GM19467 (cell line): ENCODE measurements around the gene CCDC183.
"Not testable (repeated sequence)": the region's sequence is repeated elsewhere in the genome, so short reads cannot be mapped to it uniquely, and the experiment has no call there.

Source experiments
- ATAC-seq: cut with Tn5 transposase; IDR thresholded peaks from one replicate; pipeline ENCODE4 v1.9.1; 2021; ENCODE audit warnings: mild to moderate bottlenecking, moderate library complexity; ENCODE audit not compliant: unreplicated experiment

Gene CCDC183

DNA sequence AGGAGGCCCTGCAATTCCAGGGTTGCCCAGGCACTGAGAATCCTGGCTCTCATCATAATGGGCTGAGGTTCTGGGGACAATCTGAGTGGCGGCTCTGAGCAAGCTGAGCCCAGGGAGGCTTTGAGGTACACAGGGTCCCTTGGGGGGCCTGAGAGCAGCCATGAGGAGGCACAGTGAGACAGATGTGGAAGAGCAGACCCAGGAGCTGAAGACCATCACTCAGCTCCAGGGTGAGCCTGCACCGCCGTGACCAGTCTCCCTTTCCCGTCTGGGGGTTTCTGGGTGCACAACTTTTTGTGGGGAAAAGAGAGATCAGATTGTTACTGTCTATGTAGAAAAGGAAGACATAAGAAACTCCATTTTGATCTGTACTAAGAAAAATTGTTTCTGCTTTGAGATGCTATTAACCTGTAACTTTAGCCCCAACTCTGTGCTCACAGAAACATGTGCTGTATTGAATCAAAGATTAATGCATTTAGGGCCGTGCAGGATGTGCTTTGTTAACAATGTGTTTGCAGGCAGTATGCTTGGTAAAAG is at the start of gene CCDC183:
Gene CCDC183 (plus strand): TSS at position 101 of the 537 bp plus-strand sequence. CDS start 60 bp downstream, at position 161.
- no peak for ATAC-seq

DNA sequence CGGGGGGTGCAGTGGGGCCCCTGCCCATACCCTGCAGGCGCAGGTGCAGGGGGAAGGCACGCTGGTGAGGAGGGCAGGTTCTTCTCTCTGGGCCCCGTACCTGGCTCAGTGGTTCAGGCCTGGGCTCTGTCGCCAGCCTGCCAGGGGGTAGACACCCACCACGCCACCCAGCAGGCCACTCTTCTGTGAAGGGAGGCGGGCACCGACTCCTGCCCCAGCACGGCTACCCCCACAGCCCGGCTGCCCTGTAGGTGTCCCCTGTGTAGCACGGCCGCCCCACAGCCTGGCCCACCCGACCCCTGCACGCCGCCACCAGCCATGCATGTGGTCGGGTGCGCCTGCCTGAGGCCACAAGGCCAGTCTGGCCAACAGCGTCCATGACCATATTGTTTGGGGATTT is 49.5 kb upstream of the CCDC183 start:
- ATAC-seq: no peak

DNA sequence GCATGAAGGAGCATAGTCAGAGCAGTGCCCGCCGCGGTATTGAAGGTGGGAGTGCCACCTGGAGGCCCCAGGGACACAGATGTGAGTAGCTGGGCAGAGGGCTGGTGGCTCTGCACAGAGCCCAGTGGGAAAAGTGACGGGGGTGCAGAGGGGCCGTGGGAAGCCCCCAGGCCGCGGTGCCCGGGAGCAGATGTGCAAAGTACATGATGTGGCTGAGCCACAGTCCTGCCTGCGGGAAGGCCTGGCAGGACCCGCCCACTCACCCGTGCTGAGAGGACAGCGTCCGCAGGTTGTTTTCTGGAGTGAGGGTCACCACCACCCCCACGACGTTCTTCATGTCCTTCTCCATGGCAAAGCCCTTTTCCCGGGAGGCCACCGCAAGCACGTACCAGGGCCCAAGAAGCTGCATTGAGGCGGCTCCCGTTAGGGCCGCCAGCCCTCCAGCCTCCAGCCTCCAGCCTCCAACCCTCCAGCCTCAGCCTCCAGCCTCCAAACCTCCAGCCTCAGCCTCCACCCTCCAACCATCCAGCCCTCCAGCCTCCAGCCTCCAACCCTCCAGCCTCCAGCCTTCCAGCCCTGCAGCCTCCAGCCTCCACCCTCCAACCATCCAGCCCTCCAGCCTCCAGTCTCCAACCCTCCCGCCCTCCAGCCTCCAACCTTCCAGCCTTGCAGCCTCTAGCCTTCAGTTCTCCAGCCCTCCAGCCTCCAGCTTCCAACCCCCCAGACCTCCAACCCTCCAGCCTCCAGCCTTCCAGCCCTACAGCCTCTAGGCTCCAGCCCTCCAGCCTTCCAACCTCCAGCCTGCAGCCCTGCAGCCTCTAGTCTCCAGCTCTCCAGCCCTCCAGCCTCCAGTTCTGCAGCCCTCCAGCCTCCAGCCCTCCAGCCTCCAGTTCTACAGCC is 48.7 kb upstream of the CCDC183 start:
- no peak for ATAC-seq

DNA sequence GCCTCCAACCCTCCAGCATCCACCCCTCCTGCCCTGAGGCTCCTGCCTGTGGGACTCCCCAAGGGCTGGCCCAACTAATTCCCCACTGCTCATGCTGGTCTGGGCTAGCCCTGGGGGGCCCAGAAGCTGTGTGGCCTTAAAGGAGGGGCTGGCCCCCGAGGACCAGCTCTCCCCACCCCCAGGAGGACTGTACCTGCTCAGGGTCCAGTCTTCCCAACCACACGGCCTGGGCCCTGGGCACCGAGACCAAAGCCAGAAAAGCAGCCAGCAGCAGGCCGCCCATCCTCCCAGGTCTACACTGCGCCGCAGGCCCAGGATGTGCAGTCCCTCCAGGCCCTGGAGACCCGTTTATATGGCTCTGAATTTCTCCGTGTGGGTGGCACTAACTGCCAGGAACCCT is 47.9 kb upstream of the CCDC183 start, which contains the start of gene LCN6:
Gene LCN6 (minus strand): TSS at position 325 of the 400 bp plus-strand sequence. CDS start 42 bp downstream, at position 283.
- no peak for ATAC-seq

DNA sequence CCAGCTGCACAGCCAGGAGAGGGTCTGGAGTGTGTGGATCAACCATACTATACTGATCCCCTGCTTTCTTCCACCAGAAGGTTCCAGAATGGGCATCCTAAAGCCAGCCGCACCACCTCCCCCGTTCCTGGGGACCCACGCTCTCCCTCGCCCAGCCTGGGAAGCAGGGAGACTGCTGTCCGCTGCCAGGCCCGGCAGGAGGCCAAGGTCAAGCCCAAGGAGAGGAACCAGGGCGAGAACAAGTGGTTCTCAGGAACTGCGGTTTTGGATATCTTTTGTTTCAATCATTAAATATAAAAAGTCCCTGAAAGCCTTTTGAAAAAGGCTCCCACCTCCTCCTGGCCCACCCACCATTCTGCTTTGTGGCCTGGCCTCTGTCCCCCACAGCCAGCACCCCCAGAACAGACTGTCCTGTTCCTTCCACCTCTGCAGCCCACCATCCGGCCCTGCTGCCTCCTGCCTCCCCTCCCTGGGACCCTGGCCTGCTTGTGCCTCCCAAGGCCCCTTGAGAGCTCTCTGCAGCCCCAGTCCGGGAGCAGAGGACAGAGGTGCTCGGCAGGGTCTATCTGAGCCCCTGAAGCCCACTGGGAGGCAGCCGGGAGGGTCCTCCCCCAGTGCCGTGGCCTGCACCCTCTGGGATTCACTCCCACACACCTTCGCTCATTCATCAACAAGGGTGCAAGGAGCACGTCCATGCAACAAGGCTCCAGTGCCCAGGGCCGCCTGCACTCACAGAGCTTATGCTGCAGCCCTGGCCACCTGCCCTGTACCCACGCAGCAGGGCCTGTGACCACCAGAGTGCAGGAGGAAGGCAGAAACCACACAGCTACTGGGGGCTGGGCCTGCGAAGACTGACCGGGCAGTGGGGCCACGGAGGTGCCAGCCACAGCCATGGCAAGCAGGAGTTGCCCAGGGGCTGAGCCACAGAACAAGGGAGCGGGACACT is 47.2 kb upstream of the CCDC183 start:
- no peak for ATAC-seq

DNA sequence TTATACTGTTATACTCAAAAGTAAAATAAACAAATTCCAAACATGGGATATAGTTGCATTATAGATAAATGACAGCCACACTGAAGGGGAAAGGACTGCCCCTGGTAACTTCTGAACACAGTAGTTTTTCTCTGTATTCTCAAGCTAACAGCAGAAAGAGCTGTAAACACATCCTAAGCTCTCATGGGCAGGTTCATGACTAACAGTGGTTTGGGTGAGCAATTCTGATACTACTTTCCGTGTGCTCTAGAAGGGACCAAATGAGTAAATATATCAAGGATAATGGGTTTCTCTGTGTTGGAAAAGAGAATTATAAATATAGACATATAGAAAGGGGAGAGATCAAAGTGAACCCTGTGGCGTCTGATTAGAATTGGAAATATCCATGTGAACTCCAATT is 45.6 kb upstream of the CCDC183 start:
- ATAC-seq: no peak

DNA sequence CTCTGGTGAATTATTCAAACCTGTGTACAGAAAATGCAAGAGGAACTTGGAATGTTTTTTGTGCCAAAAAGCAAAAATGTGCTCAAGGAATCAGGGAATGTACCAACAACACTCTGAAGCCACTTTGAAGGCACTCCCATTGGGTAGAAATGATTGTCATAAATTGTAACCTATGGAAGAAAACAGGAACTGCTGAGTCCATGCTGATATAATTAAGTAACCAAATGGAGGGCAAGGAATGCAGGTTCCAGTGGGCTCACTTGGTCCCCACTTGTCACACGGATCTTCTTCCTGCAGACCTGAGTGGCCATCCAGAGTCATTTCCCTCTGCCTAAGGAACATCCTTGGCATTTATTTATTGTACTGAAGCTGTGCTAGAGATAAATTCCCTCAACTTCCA is 44.9 kb upstream of the CCDC183 start:
- ATAC-seq: no peak

DNA sequence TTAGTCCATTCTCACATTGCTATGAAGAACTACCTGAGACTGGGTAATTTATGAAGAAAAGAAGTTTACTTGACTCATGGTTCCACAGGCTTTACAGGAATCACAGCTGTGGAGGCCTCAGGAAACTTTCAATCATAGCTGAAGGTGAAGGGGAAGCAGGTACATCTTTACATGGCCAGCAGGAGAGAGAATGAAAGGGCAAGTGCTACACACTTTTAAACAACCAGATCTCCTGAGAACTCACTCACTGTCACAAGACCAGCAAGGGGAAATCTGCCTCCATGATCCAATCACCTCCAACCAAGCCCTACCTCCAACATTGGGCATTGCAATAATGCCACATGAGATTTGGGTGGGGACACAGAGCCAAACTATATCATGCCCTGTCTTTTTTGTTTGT is 44.3 kb upstream of the CCDC183 start:
- no peak for ATAC-seq

DNA sequence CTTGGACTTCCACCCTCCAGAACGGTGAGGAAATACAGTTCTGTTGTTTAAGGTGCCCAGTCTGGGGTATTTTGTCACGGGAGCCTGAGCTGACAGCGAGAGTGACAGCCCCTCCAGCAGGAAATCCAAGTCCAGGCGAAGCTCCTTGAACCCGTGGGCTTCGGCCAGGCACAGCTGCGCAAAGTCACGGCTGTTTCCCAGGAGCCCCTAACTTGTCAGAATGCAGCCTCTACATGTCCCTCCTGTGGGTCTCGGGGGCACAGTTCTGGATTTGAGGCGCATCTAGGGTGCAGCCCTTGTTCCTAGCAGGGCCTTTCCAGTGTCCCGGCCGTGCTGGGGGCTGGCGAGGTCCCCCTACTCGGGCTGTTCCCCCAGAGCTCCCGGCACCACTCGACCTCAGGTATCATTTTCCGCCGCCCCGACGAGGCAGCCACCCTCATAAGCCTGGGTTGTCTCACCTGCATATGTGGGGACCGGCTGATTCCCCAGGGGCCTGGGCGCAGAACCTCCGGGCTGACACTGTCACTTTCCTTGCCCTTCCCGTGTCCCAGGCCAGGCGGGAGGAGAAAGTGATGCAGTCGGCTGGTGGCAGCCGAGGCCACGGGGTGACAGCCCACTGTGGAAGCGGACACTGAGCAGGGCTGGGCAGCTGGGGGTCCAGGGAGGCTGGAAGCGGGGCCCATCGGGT is 42.6 kb upstream of the CCDC183 start:
- ATAC-seq: no peak

DNA sequence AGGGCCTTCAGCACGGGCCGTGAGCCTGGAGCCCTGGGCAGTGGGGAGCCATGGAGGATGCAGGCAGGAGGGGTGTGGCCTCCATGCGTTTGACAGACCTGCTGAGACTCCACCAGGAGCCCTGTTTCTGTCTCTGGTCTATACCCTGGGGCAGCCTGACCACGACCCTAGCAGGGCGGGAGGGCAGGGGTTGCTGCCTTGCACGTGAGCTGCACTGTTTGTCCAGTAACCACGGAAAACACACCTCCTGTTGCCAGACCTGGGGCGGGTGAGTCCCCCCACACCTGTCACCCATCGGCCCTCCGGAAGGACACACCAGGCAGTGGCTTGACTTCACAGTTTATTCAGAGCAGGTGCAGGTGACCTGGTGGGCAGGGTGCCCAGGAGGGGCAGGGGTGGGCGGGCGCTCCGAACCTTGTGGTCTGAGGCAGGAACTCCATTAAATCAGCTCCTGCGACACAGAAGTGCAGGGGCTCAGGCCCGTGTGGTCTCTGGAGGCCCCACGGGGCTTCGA is 42.0 kb upstream of the CCDC183 start:
- no peak for ATAC-seq

DNA sequence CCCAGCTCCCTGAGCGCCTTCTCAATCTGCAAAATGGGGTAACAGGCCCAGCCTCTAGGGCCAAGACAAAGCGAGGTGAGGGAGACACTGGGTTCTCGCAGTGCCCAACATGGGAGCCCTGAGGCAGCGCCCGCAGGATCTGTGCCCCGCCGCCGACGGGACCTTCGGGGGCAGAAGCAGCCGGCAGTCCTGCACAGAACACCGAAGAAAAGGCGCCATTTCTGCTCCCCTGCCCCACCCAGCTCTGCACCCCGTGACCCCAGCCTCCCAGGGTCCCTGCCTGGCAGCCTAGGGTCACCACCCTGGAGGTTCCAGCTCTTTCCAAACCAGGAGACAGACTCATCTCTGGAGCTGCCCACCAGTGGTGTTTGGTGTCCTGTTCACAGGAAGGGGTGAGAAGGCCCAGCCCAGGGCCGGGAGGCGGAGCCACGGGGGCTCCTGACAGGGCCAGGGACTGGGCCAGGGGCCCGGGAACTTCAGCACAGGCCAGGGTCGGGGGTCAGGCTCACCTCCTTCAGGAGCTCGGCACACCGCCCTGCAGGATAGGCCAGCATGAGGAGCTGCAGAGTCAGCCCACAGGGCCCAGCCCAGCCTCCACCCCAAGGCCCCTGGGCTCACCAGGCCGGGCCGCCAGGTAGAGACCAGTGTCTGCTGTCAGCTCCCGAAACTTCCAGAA is 41.4 kb upstream of the CCDC183 start:
- no peak for ATAC-seq

DNA sequence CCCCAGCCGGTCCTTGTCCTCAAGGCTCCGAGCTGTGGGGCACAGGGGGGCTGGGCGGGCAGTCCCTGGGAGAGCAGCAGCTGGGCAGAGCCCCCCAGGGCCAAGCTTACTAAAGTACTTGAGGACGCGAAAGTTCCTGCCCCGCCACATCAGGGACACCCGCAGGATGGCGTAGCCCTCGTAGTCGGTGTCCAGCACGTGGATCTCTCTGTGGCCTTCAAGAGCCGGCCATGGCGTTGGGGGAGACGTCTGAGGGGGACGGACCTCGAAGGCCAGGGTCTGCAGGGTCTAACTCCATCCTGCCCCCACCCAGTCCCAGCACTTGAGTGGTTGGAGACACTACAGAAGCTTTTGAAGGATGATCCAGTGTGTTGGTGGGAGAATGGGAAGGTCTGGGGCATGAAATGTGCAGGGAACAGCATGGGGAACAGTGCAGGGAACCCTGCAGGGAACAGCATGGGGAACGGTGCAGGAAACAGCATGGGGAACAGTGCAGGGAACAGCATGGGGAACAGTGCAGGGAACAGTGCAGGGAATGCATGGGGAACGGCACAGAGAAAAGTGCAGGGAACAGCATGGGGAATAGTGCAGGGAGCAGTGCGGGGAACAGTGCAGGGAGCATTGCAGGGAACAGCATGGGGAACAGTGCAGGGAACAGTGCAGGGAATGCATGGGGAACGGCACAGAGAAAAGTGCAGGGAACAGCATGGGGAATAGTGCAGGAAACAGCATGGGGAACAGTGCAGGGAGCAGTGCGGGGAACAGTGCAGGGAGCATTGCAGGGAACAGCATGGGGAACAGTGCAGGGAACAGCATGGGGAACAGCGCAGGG is 40.6 kb upstream of the CCDC183 start:
- ATAC-seq: not testable (repeated sequence)

DNA sequence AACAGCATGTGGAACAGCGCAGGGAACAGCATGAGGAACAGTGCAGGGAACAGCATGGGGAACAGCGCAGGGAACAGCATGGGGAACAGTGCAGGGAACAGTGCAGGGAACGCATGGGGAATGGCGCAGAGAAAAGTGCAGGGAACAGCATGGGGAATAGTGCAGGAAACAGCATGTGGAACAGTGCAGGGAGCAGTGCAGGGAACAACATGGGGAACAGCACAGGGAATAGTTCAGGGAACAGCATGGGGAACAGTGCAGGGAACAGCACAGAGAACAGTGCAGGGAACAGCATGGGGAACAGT is 40.1 kb upstream of the CCDC183 start:
- ATAC-seq: no peak

DNA sequence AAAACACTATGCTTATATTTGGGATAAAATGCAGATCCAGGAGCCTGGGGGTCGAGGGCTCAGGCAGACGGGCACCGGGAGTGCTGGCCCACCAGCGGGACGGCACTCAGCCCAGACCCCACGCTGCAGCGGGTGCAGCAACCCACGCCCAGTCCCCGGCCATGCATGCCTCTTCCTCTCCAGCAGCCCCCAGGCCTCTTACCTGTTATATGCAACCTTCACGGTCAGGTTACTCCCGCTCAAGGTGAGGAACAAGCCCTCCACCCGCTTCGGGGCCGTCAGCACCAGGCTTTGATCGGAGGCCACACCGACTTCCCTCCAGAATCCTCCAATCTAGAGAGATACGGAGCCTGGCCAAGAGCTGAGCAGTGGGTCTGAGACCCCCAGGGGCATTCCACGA is 39.3 kb upstream of the CCDC183 start:
- no peak for ATAC-seq

DNA sequence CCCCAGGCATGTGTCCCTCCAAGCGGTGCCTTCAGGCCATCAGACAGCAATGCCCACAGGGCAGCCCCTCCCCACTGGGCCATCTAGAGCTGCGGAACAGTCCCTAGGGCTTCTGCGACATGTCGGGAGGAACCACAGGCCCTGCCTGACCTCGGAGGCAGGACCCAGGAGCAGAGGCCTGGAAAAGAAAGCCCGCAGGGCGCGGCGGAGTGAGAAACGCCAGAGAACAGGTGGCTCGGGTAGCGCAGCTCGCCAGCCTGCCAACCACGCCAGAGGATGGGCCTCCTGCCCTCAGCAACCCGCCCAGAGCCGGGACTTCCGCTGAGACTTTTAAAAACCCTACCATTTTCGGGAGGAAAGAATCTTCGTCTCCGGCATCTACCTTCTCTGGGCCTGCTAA is 38.8 kb upstream of the CCDC183 start:
- no peak for ATAC-seq

DNA sequence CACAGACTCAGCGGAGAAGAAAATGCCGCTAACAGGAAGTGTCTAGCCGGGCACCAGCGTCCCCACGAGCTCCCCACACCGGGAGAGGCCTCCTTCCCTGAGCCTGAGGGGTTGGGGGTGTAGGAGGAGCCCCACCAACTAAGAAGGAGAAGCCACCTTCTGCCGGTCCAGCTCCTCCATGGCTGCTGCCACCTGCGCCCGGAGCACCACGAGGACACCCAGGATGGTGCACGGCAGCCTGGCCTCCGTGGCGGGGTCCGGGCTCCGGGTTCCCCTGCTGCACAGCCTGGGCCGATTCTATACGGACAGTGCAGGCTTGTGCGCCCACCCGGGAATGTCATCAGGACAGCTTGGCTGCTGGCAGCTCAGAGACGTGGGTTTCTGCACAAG is 38.4 kb upstream of the CCDC183 start:
- ATAC-seq: no peak

DNA sequence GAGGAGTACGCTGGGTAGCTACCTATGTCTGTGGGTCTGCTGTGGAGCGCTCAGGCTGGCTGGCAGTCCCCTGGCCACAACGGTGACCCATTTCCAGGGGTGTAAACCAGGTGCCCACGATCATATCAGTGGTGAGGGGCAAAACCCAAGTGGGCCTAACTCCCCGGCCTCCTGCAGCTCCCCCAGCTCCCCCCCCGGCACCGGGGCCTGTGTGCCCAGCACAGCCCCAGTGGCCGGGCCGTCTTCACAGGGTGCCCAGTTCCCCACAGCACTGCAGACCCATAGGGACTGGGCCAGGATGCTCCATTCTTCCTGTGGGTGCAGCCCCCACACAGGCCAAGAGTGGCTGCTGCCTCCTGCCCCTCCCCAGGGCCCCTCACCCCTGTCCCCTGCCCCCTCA is 37.1 kb upstream of the CCDC183 start:
- ATAC-seq: no peak

DNA sequence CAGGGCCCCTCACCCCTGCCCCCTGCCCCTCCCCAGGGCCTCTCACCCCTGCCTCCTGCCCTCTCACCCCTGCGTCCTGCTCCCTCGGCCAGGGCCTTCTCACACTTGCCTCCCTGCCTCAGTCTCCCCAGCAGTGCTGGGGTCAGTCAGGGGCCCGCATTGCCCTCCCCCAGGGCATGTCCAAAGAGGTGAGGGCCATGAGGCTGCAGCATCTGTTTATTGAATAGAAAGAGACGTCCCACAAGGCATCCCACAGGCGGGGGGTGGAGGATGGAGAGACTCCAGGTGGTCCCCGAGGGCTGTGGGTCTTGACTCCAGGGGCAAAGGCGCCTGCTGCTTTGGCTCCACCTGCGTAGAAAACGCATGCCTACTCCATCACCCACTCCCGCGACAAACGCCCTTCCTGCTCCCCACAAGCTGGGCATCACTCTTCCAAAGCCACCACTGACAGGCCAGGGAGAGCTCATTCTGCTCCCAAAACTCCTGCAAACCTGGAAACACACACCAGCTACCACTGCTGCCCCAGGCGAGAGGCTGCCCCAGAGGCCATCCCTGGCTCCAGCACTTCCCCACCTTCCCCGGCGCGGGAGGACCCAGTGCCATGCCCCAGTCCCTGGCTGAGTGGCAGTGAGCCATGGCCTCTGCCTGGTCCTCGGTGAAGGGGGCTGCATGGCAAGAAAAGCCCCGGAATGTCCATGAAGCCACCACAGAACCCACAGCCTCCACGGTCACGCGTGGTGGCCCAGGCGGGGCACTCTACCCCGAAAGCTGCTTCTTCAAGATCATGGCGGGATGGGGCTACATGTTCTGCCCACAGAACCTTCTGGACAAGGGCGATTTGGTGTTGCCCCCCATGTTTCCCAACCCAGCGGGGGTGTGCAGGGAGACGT is 36.5 kb upstream of the CCDC183 start:
- ATAC-seq: no peak
